ENCODE measurements around the gene DHX29.
A peak's percentile ranks its signal among the peaks of the same experiment; 100 is the strongest.

Gene DHX29

DNA sequence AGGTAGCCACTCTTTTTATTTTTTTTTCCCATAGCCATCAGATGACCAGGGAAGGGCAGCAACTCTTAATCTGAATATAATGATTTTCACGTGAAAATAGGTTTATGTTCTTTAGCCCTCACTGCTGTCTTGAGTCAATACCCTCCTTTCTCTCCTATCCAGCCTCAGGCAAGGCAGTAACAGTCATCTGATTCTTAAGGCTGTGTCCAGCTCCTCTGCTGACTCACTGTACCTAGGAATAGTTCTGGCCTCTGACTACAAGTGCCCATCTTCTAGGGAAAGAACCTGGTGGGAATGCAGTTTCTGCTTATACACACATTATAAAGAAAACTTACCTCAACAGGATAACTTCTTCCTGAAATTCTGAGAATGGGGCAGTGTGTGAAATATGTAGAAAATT, 30.7 kb downstream of the DHX29 start:
- TF ChIP-seq, protein P1, sequence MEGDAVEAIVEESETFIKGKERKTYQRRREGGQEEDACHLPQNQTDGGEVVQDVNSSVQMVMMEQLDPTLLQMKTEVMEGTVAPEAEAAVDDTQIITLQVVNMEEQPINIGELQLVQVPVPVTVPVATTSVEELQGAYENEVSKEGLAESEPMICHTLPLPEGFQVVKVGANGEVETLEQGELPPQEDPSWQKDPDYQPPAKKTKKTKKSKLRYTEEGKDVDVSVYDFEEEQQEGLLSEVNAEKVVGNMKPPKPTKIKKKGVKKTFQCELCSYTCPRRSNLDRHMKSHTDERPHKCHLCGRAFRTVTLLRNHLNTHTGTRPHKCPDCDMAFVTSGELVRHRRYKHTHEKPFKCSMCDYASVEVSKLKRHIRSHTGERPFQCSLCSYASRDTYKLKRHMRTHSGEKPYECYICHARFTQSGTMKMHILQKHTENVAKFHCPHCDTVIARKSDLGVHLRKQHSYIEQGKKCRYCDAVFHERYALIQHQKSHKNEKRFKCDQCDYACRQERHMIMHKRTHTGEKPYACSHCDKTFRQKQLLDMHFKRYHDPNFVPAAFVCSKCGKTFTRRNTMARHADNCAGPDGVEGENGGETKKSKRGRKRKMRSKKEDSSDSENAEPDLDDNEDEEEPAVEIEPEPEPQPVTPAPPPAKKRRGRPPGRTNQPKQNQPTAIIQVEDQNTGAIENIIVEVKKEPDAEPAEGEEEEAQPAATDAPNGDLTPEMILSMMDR (IDR thresholded peaks at IDR 0.05; ENCODE audit: borderline replicate concordance, insufficient read depth, low read depth, low read length), result no peak
- no peak overlapping the region for H3K4me3 ChIP-seq (ENCODE audit: low read depth, low read length)

DNA sequence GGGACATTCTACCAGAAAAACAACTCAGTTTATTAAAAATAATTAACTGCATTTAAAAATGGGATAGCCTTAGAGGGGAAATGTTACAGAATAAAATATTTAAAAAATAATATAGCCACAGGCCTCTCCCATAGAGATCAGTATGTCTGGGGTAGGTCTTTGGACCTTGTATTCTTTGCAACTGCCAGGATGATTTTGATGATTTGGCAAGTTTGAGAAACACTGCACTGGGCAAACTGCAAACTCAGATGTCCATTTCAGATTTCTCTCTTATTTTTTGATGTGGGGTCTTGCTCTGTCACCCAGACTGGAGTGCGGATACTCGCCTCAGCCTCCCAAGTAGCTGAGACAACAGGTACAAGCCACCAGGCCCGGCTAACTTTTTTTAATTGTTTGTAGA, 49.2 kb downstream of the DHX29 start:
- TF ChIP-seq, protein P1 (IDR thresholded peaks at IDR 0.05; ENCODE audit: borderline replicate concordance, insufficient read depth, low read depth, low read length), result no peak
- H3K4me3 ChIP-seq (ENCODE audit: low read depth, low read length), result no peak overlapping the region

DNA sequence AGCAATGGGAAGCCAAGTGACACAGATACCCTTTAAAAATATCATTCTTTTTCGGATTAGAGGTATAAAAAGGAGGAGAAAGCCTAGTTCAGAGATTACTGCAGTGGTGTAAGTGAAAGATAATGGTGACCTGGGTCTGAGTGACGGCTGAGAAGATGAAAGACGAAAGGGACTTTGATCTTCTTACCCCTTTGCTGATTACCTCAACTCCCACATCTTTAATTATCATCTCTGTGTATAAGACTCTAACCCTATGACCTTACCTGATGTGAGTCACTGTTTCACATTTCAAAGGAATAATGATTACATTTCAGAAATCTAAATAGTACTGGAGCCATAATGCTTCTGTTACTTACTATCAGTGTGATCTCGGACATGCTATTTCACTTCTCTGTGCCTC, 52.7 kb downstream of the DHX29 start:
- TF ChIP-seq, protein P1 (IDR thresholded peaks at IDR 0.05; ENCODE audit: borderline replicate concordance, insufficient read depth, low read depth, low read length), result no peak
- H3K4me3 ChIP-seq (ENCODE audit: low read depth, low read length), result no peak overlapping the region

DNA sequence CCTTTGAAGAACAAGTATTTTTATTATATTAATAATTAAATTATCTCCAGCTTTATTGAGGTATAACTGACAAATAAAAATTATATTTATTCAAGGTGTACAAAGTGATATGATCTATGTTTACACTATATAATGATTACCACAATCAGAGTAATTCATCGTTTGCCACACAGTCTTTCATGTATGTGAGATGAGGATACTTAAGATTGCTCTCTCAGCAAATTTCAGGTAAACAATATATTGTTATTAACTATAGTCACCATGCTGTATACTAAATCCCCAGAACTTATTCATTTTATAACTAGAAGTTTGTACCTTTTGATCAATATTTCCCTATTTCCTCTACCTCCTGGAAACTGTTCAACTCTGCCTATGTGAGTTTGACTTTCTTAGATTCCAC, 57.4 kb downstream of the DHX29 start:
- no peak overlapping the region for H3K4me3 ChIP-seq (ENCODE audit: low read depth, low read length)
- TF ChIP-seq, protein P1 (IDR thresholded peaks at IDR 0.05; ENCODE audit: borderline replicate concordance, insufficient read depth, low read depth, low read length), result no peak

DNA sequence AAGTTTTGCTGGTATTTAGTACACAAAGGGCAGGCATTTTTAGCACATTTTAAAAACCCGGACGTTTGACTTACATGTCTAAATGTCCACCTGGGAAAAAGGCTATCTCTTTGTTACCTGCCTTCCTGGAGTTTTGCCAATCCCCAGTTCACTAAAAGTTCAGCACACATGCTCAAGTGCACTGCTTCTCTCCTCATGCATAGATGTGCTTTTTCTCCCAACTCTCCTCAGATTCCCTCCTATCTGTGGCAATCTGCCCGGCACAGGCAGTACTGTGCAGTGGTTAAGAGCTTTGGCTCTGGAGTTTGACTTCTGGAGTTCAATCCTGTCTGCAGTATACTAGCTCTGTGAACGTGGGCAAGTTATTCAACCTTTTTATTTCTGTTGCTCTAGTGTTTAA, 65.7 kb downstream of the DHX29 start:
- TF ChIP-seq, protein P1 (IDR thresholded peaks at IDR 0.05; ENCODE audit: borderline replicate concordance, insufficient read depth, low read depth, low read length), result no peak
- H3K4me3 ChIP-seq (ENCODE audit: low read depth, low read length), result no peak overlapping the region

DNA sequence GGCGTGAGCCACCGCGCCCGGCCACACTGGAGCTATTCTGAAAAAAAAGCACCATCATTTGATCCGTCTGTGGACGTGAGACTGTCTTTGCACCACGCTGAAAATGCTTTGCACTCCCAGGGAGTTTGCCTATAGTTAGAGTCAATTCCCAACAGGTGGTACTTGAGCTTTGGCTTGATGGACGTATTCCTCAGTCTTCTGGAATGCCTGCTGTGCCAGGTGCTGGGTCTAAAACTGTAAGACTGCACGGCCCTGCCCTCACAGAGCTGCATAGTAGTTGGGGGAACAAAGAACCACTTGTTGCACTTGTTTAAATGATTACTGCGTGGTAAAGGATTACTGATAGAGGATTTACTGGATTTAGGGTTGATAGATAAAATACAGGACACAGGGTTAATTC, 70.7 kb downstream of the DHX29 start:
- TF ChIP-seq, protein P1 (IDR thresholded peaks at IDR 0.05; ENCODE audit: borderline replicate concordance, insufficient read depth, low read depth, low read length), result no peak

DNA sequence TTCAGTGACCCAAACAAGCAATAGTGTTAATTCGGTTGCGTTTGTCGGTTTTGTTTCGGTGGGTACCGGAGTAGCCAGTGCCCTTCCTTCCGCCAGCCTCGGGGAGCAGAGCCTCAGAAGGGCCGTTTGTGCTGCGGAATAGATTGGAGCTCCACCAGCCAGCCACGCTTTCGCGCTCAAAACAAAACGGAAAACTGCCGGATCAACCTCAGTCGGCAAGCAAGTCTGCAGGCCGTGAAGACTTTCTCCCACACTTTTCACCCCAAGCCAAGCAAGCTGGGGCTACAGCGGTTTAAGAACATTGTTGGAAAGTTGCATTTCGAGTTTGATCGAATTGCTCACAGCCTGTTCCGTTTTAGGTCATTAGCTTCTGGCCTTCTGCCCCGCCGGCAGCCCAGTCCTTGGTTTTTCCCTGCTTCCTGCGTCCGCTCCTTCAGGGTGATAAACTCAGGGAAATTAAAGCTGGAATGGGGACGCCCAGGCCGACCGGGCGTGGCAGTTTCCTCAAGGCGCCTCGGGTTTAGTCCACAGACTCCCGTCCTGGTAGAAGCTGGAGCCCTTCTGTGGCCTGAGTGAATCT, 73.3 kb downstream of the DHX29 start:
- H3K4me3 ChIP-seq (ENCODE audit: low read depth, low read length), result peak overlapping the region; percentile 58
- TF ChIP-seq, protein P1 (IDR thresholded peaks at IDR 0.05; ENCODE audit: borderline replicate concordance, insufficient read depth, low read depth, low read length), result no peak

More for the DNA sequence above, 70.7 kb downstream of the DHX29 start:
- H3K4me3 ChIP-seq (ENCODE audit: low read depth, low read length), result no peak overlapping the region
